Naive thymus-derived CD8-positive, alpha-beta T cell (primary cell): ENCODE results near the gene RAC3. TPM values are rescaled to one million over a fixed set of nuclear protein-coding genes. Genes with fewer than 3 reads are reported as not detected.
A peak's percentile ranks its signal among the peaks of the same experiment; 100 is the strongest.
"Not testable (repeated sequence)": the region's sequence is repeated elsewhere in the genome, so short reads cannot be mapped to it uniquely, and the experiment has no call there.

Source experiments
- ATAC-seq, 2 donors: fragments of 150-1000 bp; cut with Tn5 transposase in 1 of 2; sonication (Bioruptor Pico), chemical (Tn5 transposase) in 1 of 2; 1 replicate in 1 of 2; 2 replicates in 1 of 2; pipeline ENCODE4 v1.10.0; 2021; ENCODE audit warnings: mild to moderate bottlenecking in 2 of 2, moderate library complexity in 2 of 2
- POLR2A ChIA-PET: fragments of 350-600 bp; sonication (Branson Sonifier 250); formaldehyde crosslinking; loops from one replicate; lab custom pipeline; 2021; ENCODE audit warnings: antibody characterized with exemption; lab: Charles Lee
- DNase-seq, 10 donors: peaks; one replicate each; pipeline versions ENCODE4 v3.0.0 to v3.0.0-alpha.2; 2020 to 2022
- H3K27ac Mint-ChIP-seq, 10 donors: one replicate each; pipeline ENCODE4 v1.8.0; 2020 to 2022; ENCODE audit warnings: mild to moderate bottlenecking in 10 of 10, mixed read lengths in 10 of 10, moderate library complexity in 4 of 10, inconsistent platforms in 1 of 10
- H3K27me3 Mint-ChIP-seq, 5 donors: one replicate each; pipeline ENCODE4 v1.8.0; 2021 to 2022; ENCODE audit warnings: mixed read lengths in 5 of 5
- H3K36me3 Mint-ChIP-seq, 3 donors: one replicate each; pipeline ENCODE4 v1.8.0; 2020 to 2022; ENCODE audit warnings: mixed read lengths in 3 of 3, mild to moderate bottlenecking in 2 of 3, inconsistent platforms in 1 of 3
- H3K4me1 Mint-ChIP-seq, 4 donors: one replicate each; pipeline ENCODE4 v1.8.0; 2021 to 2022; ENCODE audit warnings: mixed read lengths in 4 of 4
- H3K4me3 Mint-ChIP-seq, 10 donors: one replicate each; pipeline ENCODE4 v1.8.0; 2020 to 2022; ENCODE audit warnings: mild to moderate bottlenecking in 10 of 10, mixed read lengths in 10 of 10, moderate library complexity in 6 of 10, inconsistent platforms in 1 of 10
- H3K9me3 Mint-ChIP-seq, 9 donors: one replicate each; pipeline ENCODE4 v1.8.0; 2020 to 2022; ENCODE audit warnings: mixed read lengths in 9 of 9, mild to moderate bottlenecking in 3 of 9, inconsistent platforms in 1 of 9, moderate library complexity in 1 of 9
- polyA plus RNA-seq, 3 donors: library from polyadenylated mRNA; unstranded; fragments of 300-500 nt; fragmentation: Illumina TruSeq; gene quantifications; one replicate each; pipeline ENCODE4 v1.2.3, GENCODE V29; 2021
- total RNA-seq, 8 experiments: library from RNA in 2 of 8; stranded (reverse) in 2 of 8; gene quantifications; one replicate each; pipeline ENCODE4 v1.2.3 and lab custom pipeline; 2021 to 2026

The RAC3 gene
- total and polyA plus RNA-seq, 5 experiments from 2014 or later: 1.4 to 1.5 TPM; not detected in 3

- Mint-ChIP-seq H3K27me3 (no peaks in the 10 kb centered on the region), H3K36me3 (peaks cover 0 to 4% (median 3%) of the 10 kb centered on the region in 3 donors), H3K4me3 (peak overlapping the region; percentile 33 to 94 (median 67)), H3K27ac (peak overlapping the region in 8 of 10 donors; percentile 33 to 78 (median 60)), H3K9me3 (no peaks in the 10 kb centered on the region), H3K4me1 (peaks cover 16 to 34% (median 29%) of the 10 kb centered on the region in 4 donors)
- POLR2A ChIA-PET: interaction anchor here (0.6 to 1.5 kb wide), 4 partner anchors 15 to 135 kb away, joined by 3 to 4 read pairs (median 4); partner anchors contain the start of genes GPS1 and RFNG
- ATAC-seq (no peak), DNase-seq (no peak)
These were observed 4.0 kb downstream of the RAC3 start for GRCh38 chr17:82035488-82035887.

GRCh38 chr17:82035956-82036633 lies 4.6 kb downstream of the RAC3 start:
- H3K9me3 Mint-ChIP-seq: no peaks in the 10 kb centered on the region
- H3K27ac Mint-ChIP-seq: peak overlapping the region in 4 of 10 donors; percentile 34 to 95 (median 61)
- peak overlapping the region; percentile 63 to 96 (median 78) for H3K4me3 Mint-ChIP-seq
- DNase-seq (no peak), ATAC-seq (no peak)
- peaks cover 0 to 4% (median 3%) of the 10 kb centered on the region in 3 donors for H3K36me3 Mint-ChIP-seq
- POLR2A ChIA-PET: interaction anchor here (0.6 to 1.5 kb wide), 6 partner anchors 13 to 134 kb away, joined by 3 to 4 read pairs (median 4); partner anchors contain the start of genes CENPX, GPS1, LRRC45 and RFNG
- peaks cover 15 to 31% (median 28%) of the 10 kb centered on the region in 4 donors for H3K4me1 Mint-ChIP-seq
- no peaks in the 10 kb centered on the region for H3K27me3 Mint-ChIP-seq

- Mint-ChIP-seq H3K27ac (peak overlapping the region in 2 of 10 donors; percentile 19 to 95), H3K9me3 (no peaks in the 10 kb centered on the region), H3K4me1 (peaks cover 15 to 31% (median 28%) of the 10 kb centered on the region in 4 donors), H3K36me3 (peaks cover 0 to 4% (median 3%) of the 10 kb centered on the region in 3 donors), H3K4me3 (peak overlapping the region; percentile 68 to 96 (median 81)), H3K27me3 (no peaks in the 10 kb centered on the region)
- POLR2A ChIA-PET: interaction anchor here (0.8 to 2.5 kb wide), 6 partner anchors 14 to 121 kb away, joined by 3 to 18 read pairs (median 4); partner anchors contain the start of genes CENPX and LRRC45
- no peak for ATAC-seq
- DNase-seq: no peak
These were observed 5.2 kb downstream of the RAC3 start for GRCh38 chr17:82036634-82037091.

- POLR2A ChIA-PET: interaction anchor here (0.6 to 2.6 kb wide), 21 partner anchors 10 to 530 kb away, joined by 3 to 23 read pairs (median 4); partner anchors contain the start of genes CENPX, DUS1L, FASN and GPS1
- H3K27me3 Mint-ChIP-seq: no peaks in the 10 kb centered on the region
- peak within 1 kb of the TSS; percentile 66 to 95 (median 91) for H3K27ac Mint-ChIP-seq
- peaks cover 0 to 4% (median 3%) of the 10 kb centered on the region in 3 donors for H3K36me3 Mint-ChIP-seq
- ATAC-seq (peak; percentile 92 to 93), DNase-seq (peak; percentile 90 to 97 (median 93))
- peaks cover 15 to 31% (median 28%) of the 10 kb centered on the region in 4 donors for H3K4me1 Mint-ChIP-seq
- H3K4me3 Mint-ChIP-seq: peak within 1 kb of the TSS; percentile 81 to 96 (median 91)
- H3K9me3 Mint-ChIP-seq: no peaks in the 10 kb centered on the region
These were observed 5.8 kb downstream of the RAC3 start, which contains the start of gene DCXR for GRCh38 chr17:82037092-82037888. Gene DCXR (minus strand): TSS chr17:82037697. CDS start chr17:82037682, 15 bp downstream.

GRCh38 chr17:82037889-82038195 lies 6.4 kb downstream of the RAC3 start:
- no peak for ATAC-seq
- no peaks in the 10 kb centered on the region for H3K27me3 Mint-ChIP-seq
- peak overlapping the region; percentile 81 to 96 (median 91) for H3K4me3 Mint-ChIP-seq
- no peaks in the 10 kb centered on the region for H3K9me3 Mint-ChIP-seq
- H3K27ac Mint-ChIP-seq: peak overlapping the region; percentile 66 to 95 (median 90)
- peaks cover 0 to 4% (median 3%) of the 10 kb centered on the region in 3 donors for H3K36me3 Mint-ChIP-seq
- no peak for DNase-seq
- H3K4me1 Mint-ChIP-seq: peaks cover 15 to 31% (median 28%) of the 10 kb centered on the region in 4 donors
- POLR2A ChIA-PET: interaction anchor here (0.6 to 2.6 kb wide), 18 partner anchors 10 to 531 kb away, joined by 3 to 23 read pairs (median 4); partner anchors contain the start of genes CENPX, DUS1L, FASN and GPS1

GRCh38 chr17:82038796-82039409 lies 7.4 kb downstream of the RAC3 start:
- POLR2A ChIA-PET: interaction anchor here (0.6 to 2.6 kb wide), 3 partner anchors 12 to 88 kb away, joined by 3 to 23 read pairs (median 18); partner anchors contain the start of genes GPS1 and RFNG
- Mint-ChIP-seq H3K4me1 (peaks cover 15 to 31% (median 28%) of the 10 kb centered on the region in 4 donors), H3K4me3 (peak overlapping the region in 7 of 10 donors; percentile 1 to 63 (median 27)), H3K27ac (peak overlapping the region in 1 of 10 donors; percentile 18)
- not testable (repeated sequence) for ATAC-seq, DNase-seq, H3K36me3 Mint-ChIP-seq, H3K9me3 Mint-ChIP-seq, H3K27me3 Mint-ChIP-seq

GRCh38 chr17:82039695-82040299 lies 8.3 kb downstream of the RAC3 start:
- Mint-ChIP-seq H3K4me3 (no peak overlapping the region), H3K36me3 (peaks cover 0 to 4% (median 3%) of the 10 kb centered on the region in 3 donors), H3K4me1 (peaks cover 14 to 31% (median 28%) of the 10 kb centered on the region in 4 donors), H3K9me3 (no peaks in the 10 kb centered on the region), H3K27ac (no peak overlapping the region), H3K27me3 (no peaks in the 10 kb centered on the region)
- POLR2A ChIA-PET: interaction anchor here (2.6 kb wide), 1 partner anchor 11 kb away, joined by 23 read pairs; the partner anchor contains the start of genes GPS1 and RFNG
- no peak for DNase-seq
- no peak for ATAC-seq

- no peaks in the 10 kb centered on the region for H3K36me3 Mint-ChIP-seq
- H3K4me3 Mint-ChIP-seq: no peak overlapping the region
- DNase-seq (no peak), ATAC-seq (no peak)
- H3K4me1 Mint-ChIP-seq: peaks cover 11 to 19% (median 16%) of the 10 kb centered on the region in 4 donors
- H3K27ac Mint-ChIP-seq: no peak overlapping the region
- no peaks in the 10 kb centered on the region for H3K27me3 Mint-ChIP-seq
- POLR2A ChIA-PET: interaction anchor here (0.8 kb wide), 1 partner anchor 10 kb away, joined by 4 read pairs; no protein-coding TSS in a partner anchor
- no peaks in the 10 kb centered on the region for H3K9me3 Mint-ChIP-seq
These were observed 9.8 kb downstream of the RAC3 start for GRCh38 chr17:82041144-82041814.

GRCh38 chr17:82042649-82043048 lies 11.2 kb downstream of the RAC3 start:
- Mint-ChIP-seq H3K4me1 (peaks cover 9 to 20% (median 13%) of the 10 kb centered on the region in 4 donors), H3K27me3 (no peaks in the 10 kb centered on the region), H3K36me3 (peaks cover 0 to 7% (median 0%) of the 10 kb centered on the region in 3 donors), H3K9me3 (no peaks in the 10 kb centered on the region), H3K4me3 (no peak overlapping the region), H3K27ac (peak overlapping the region in 1 of 10 donors; percentile 65)
- POLR2A ChIA-PET: interaction anchor here (0.6 to 1.1 kb wide), 2 partner anchors 12 to 411 kb away, joined by 3 read pairs; no protein-coding TSS in a partner anchor
- ATAC-seq (no peak), DNase-seq (no peak)

- Mint-ChIP-seq H3K9me3 (no peaks in the 10 kb centered on the region), H3K4me3 (no peak overlapping the region), H3K27ac (no peak overlapping the region), H3K36me3 (peaks cover 0 to 8% (median 0%) of the 10 kb centered on the region in 3 donors), H3K4me1 (peaks cover 4 to 14% (median 8%) of the 10 kb centered on the region in 4 donors), H3K27me3 (no peaks in the 10 kb centered on the region)
- no peak for ATAC-seq
- POLR2A ChIA-PET: interaction anchor here (0.6 to 1.1 kb wide), 2 partner anchors 13 to 412 kb away, joined by 3 read pairs; no protein-coding TSS in a partner anchor
- DNase-seq: no peak
These were observed 12.0 kb downstream of the RAC3 start for GRCh38 chr17:82043507-82043906.
